H1 (cell line): ENCODE data around the gene PHOX2A. TPM values are rescaled to one million over a fixed set of nuclear protein-coding genes. Genes with fewer than 3 reads are reported as not detected.

ENCODE experiments used
- CBX8 ChIP-seq: fragments of 300-800, 300-1000 bp; sonication (generic); IDR thresholded peaks from 2 replicates; pipeline ENCODE4 v1.7.1; 2016; ENCODE audit warnings: low read depth, low read length, borderline replicate concordance
- CHD7 ChIP-seq: fragments of 300-600 bp; sonication (generic); IDR thresholded peaks from 2 replicates; pipeline ENCODE4 v1.7.1; 2012; ENCODE audit warnings: low read length, moderate library complexity, mild to moderate bottlenecking, inconsistent platforms; ENCODE audit not compliant: insufficient replicate concordance
- RNF2 ChIP-seq: fragments of 200-900, 300-1000 bp; sonication (generic); IDR thresholded peaks from 2 replicates; pipeline ENCODE4 v1.7.1; 2016; ENCODE audit warnings: borderline replicate concordance, low read depth, mild to moderate bottlenecking, antibody characterized with exemption, low read length; ENCODE audit not compliant: poor library complexity, severe bottlenecking; ENCODE audit errors: missing control alignments
- RXRA ChIP-seq: IDR thresholded peaks from 2 replicates; pipeline ENCODE4 v1.6.1; 2011; ENCODE audit warnings: low read depth, mild to moderate bottlenecking, low read length, moderate library complexity; ENCODE audit not compliant: insufficient read depth
- SRF ChIP-seq: IDR thresholded peaks from 2 replicates; pipeline ENCODE4 v1.6.1; 2011; ENCODE audit warnings: mild to moderate bottlenecking, low read depth, low read length, moderate library complexity
- ZNF274 ChIP-seq: IDR thresholded peaks from 2 replicates; pipeline ENCODE4 v1.7.0; 2012; ENCODE audit warnings: low read length, borderline replicate concordance; ENCODE audit errors: extremely low read depth
- polyA plus RNA-seq, 7 experiments: library from polyadenylated mRNA; depleted of rRNA in 3 of 7; stranded (reverse) in 5 of 7; unstranded in 2 of 7; fragments of >200 nt in 5 of 7; fragments of 200-250 nt in 2 of 7; gene quantifications; 1 replicate in 5 of 7; 2 replicates in 1 of 7; 4 replicates in 1 of 7; pipeline versions ENCODE4 v1.2.1 to v1.2.3, GENCODE V29; 2011 to 2013; ENCODE audit warnings: missing spikeins in 2 of 7, mixed read lengths in 2 of 7
- total RNA-seq: library from RNA; stranded (reverse); fragmentation: NEBNext Ultra II Directional; extraction: Animal tissue kit (Norgen Biotek cat#: 25700); gene quantifications from 2 replicates; pipeline ENCODE4 v1.2.1, GENCODE V29; 2021

PHOX2A gene
- total and polyA plus RNA-seq, 2 of the 8 experiments (the other 6 are each of a cell fraction or from before 2014, with no cell fraction given), result 0.67 TPM; not detected in 1

GRCh38 chr11:72280726-72281315, 36.8 kb upstream of the PHOX2A start (continued):
- TF ChIP-seq CHD7 (no peak), SRF (no peak), CBX8 (no peak), RNF2 (no peak), ZNF274 (no peak), RXRA (no peak)
